ENCODE results near the gene TRIM54.

TRIM54 gene

DNA sequence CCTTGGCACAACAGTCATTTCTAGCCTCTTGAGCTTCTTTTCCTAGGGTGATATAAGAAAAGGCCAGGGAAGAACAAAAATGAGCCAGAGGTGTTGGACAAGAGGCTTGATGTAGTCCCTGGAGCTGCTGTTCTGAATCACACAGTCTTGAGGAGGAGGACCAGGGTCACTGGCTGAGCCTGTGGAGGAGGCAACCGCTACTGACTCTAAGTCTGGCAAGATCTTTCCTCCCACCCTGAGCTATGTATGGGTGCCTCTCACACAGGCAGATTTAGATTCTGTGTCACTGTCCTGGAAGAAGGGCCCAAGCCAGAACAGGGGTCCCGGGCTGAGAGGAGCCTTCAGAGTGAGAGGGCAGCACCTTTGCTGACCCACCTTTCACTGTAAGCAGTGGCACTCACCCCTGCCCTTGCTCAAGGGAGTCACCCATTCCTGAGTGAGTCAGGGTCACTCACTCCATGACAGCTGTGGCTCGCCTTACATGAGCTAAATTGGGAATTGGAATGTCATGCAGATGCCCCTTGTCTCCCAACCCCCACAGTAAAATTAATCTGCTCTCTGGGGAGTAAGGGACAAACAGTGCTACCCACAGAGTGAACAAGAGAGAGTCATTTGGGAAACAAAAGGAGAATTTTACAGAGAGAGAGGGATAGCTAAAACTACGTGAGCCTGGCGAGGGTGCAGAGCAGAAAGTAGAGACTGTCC is at the start of gene TRIM54:
Gene TRIM54 (plus strand): TSS at position 575 of the 705 bp plus-strand sequence. CDS start 303 bp downstream, outside the sequence.
- no peak for DNase-seq (ENCODE audit: extremely low read depth in 1 of 2, low read depth in 1 of 2)

GRCh38 chr2:27233341-27233740 is 48.9 kb upstream of the TRIM54 start:
- no peak for DNase-seq (ENCODE audit: extremely low read depth in 1 of 2, low read depth in 1 of 2)

GRCh38 chr2:27236136-27236535 is 46.1 kb upstream of the TRIM54 start:
- DNase-seq (ENCODE audit: extremely low read depth in 1 of 2, low read depth in 1 of 2), result no peak

DNA sequence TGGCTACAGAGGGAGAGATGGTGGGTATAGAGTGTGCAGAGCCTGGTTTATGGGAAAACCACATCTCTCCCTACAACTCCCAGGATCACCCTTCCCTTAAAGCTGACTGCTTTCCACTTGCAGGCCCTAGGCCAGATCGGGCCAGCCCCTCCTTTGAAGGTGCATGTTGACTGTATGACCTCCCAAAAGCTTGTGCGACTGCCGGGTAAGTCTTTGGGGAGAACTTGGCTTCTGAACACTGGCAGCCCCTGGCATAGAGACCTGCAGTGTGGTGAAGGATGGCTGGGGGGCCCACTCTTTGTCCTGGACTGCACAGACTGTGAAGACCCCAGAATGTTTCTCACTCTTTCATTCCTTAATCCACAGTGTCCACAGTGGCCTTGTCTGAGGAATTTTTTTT is 45.6 kb upstream of the TRIM54 start:
- no peak for DNase-seq (ENCODE audit: extremely low read depth in 1 of 2, low read depth in 1 of 2)

DNA sequence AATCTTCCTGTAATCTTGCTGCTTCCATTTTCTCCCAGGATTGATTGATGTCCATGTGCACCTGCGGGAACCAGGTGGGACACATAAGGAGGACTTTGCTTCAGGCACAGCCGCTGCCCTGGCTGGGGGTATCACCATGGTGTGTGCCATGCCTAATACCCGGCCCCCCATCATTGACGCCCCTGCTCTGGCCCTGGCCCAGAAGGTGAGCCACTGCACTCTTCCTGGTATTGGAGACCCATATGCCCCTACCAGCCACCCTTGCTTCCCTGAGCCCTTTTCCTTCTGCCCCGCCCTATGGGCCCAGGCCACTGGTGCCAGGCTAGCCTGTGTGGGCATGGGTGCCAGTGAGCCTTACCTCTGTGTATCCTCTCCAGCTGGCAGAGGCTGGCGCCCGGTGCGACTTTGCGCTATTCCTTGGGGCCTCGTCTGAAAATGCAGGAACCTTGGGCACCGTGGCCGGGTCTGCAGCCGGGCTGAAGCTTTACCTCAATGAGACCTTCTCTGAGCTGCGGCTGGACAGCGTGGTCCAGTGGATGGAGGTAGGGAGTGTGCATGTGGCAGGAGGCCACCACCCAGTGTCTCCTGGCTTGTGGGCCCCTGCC is 44.8 kb upstream of the TRIM54 start:
- DNase-seq (ENCODE audit: extremely low read depth in 1 of 2, low read depth in 1 of 2), result no peak

DNA sequence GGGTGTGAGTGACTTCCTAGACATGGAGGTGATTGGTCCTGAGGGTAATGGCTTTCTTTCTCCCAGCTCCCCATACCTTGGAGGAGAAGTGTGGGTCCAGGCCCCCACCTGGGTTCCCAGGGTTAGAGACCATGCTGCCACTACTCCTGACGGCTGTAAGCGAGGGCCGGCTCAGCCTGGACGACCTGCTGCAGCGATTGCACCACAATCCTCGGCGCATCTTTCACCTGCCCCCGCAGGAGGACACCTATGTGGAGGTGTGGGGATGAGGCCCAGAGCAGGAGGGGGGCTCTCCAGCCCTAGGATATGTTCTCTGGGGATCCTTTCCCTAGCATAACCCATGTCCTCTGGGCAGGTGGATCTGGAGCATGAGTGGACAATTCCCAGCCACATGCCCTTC is 43.3 kb upstream of the TRIM54 start:
- no peak for DNase-seq (ENCODE audit: extremely low read depth in 1 of 2, low read depth in 1 of 2)

DNA sequence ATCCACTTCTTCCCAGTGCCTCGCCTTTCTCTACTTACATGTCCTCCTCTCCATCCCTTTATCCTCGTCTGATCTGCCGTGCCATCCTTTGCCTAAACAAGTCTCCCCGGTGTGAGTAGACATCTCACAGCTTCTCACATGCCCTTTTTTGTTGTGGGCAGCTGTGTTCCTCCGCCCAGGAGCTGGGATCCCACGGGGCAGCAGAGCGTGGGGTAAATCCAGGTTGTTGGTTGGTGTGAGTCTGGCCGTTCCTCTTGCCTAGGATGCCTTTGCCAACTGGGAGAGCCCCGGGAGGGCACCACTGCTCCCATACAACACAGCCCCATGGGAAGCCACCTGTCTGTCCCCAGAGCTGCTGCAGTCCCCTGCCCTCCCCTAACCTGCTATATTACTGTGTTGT is 41.8 kb upstream of the TRIM54 start:
- DNase-seq (ENCODE audit: extremely low read depth in 1 of 2, low read depth in 1 of 2), result no peak

DNA sequence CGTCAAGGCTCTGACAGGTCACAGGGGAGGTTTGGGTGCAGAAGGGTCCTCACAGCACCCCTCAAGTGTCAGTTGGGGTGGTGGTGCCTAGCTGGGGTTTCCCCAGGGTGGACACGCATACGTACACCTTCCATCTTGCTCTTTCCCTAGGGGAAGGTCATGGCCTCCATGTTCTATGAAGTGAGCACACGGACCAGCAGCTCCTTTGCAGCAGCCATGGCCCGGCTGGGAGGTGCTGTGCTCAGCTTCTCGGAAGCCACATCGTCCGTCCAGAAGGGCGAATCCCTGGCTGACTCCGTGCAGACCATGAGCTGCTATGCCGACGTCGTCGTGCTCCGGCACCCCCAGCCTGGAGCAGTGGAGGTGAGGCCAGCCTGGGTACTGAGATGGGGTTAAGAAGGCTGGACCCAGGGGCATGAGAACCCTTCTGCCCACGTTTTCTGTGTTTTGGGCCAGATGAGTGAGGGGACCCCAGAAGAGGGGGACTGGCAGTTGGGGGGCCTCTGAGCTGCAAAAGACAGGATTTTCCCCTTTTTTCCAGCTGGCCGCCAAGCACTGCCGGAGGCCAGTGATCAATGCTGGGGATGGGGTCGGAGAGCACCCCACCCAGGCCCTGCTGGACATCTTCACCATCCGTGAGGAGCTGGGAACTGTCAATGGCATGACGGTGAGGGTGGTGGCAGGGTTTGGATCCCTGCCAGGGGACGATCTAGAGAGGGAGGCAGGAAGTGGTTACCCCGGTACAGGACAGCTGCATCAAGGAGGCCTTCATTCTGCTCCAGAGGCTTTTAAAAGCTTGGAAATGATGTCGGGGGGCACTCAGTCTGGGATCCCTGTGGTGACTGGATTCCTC is 40.2 kb upstream of the TRIM54 start:
- DNase-seq (ENCODE audit: extremely low read depth in 1 of 2, low read depth in 1 of 2), result no peak

- no peak for DNase-seq (ENCODE audit: extremely low read depth in 1 of 2, low read depth in 1 of 2)
These were observed 39.6 kb upstream of the TRIM54 start for GRCh38 chr2:27242614-27242951.

DNA sequence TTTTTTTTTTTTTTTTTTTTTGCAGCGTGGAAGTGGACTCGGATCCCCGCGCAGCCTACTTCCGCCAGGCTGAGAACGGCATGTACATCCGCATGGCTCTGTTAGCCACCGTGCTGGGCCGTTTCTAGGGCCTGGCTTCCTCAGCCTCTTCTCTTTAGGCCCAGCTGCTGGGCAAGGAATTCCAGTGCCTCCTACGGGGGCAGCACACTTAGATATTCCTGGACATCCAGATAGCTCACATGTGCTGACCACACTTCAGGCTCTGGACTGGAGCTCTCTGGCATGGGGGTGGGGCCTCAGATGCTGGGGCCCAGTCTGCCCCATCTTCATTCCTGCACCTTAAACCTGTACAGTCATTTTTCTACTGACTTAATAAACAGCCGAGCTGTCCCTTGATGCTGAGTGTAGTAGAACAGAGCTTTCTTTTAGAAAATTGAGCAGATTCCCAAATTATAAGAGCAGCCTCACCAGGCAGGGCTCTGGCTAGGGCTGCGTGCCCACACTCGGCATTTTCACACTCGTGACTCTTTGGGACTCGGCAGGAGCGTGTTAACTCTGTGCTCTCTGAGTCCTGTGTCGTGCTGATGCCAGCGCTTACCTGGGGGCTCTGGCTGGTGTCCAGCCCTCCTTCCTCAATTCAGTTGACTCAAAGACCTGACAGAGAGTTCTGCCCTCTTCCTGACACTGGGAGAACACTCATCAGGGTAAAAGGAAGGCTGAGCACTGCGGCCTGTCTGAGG is 38.7 kb upstream of the TRIM54 start:
- no peak for DNase-seq (ENCODE audit: extremely low read depth in 1 of 2, low read depth in 1 of 2)

DNA sequence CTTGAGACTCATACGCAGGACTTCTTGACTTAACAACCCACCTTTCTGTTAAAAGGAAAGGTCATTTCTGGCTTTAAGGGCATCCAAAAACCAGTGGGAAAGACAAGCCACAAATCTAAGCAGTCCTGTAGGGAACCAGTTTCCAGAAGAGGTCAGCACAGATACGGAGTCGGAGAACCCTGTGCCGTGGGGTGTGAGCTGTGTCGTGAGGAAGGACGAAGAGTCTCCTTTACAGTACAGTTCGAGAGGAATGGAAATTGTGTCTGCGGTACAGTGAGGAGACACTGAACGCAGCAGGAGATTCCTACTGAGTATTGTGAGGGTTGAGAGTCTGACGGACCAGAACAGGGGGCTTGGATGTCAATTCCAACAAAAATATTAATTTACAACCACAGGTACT is 37.1 kb upstream of the TRIM54 start:
- no peak for DNase-seq (ENCODE audit: extremely low read depth in 1 of 2, low read depth in 1 of 2)

DNA sequence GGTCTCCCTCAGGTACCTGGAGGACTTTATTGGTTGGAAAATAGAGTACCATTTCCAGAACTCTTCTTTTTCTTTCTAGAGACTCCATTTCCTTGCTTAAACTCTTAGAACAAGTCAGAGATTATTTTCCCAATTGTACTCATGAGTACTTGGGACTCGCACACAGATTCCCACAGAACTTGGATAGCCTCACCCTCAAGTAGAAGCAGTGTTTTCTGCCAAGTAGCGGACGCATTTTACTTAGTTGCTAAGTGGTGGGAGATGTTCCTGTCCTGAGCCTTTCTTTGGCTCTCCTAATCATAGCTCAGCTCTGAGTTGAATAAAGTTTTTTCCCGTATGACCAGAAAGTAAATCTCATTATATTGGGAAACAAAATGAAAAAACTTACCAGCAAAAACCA is 36.6 kb upstream of the TRIM54 start:
- DNase-seq (ENCODE audit: extremely low read depth in 1 of 2, low read depth in 1 of 2), result no peak

DNA sequence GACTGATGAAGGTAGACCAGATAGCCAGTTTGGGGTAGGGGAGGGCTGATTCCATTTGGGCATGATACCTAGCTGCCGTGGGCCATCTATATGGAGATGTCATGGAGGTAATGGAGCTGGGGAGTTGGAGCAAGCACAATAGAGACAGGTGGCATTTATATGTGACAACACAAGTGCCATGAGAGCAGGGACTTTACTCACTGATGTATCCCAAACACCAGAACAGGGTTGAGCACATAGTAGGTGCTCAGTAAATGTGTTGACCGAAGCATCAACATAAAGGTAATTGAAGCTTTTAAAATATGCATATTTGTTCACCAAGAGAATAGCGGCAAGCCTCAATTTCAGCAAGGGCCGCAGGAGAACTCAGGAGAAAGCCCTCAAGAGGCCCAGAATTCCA is 34.3 kb upstream of the TRIM54 start:
- DNase-seq (ENCODE audit: extremely low read depth in 1 of 2, low read depth in 1 of 2), result no peak

DNA sequence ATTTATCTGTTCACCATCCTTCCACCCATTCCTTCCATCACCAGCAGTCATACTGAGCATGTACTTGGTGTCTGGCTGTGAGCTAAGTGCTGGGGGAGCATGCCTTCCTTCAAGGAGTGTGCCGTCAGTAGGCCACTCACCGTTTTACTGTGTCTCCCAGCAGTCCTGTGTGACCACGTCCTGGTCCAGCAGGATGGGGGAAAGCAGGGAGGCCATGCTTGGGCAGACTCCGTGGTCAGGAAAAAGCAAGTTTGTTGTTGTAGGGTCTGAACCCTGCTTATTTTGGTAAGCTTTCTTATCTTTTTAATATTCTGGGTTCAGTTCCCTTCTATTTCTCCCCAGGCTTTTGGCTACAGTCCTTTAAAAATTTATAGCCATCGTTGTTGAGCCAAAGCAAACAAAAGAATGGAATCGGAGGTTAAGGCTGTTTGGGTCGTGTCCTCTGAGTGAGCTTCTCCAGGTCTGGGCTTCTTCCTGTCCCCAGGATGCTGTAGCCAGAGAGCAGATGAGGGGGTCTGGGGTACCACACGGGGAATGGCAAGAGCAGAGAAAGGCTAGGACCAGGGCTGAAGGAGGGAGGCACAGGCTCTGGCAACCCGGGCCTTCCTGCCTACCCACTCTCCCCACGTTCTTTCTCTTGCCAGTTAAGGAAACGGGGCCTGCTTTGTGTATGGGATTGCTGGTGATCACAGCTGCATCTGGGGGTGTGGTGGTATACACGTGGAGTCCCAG is 32.9 kb upstream of the TRIM54 start:
- no peak for DNase-seq (ENCODE audit: extremely low read depth in 1 of 2, low read depth in 1 of 2)

- DNase-seq (ENCODE audit: extremely low read depth in 1 of 2, low read depth in 1 of 2), result peak; percentile 16 to 24
These were observed 32.2 kb upstream of the TRIM54 start for GRCh38 chr2:27249891-27250651.

DNA sequence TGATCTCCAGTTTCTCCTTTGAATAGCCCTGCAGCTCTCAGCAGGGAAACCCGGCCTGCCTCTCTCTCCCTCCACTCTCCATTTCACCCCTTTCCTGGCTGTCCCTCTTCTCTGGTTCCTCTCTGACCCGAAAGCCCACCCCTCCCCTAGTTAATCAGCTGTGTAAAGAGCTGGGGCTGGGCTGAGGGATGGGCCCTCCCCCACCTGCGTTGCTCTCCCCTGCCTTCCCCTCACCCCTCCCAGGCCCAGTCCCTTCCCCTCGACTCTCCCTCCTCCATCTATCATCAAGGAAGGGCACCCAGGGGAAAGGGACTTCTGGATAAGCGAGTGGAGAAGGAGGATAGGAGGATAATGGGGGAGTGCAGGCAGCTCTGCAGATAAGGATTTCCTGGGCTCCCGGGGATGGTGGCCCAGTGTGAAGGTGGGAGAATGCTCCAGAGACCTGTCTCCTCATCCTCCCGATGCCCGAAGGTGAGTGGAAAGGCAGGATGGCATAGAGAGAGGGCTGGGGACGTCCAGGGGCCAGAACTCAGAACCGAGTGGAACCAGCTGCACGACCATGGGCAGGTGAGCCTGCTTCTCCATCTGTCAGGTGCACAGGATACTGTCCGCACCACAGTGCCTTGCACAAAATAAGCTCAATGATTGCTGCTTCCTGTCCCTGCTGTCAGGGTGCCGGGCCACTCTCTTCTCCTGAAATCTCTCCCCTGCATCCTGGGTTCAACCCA is 31.4 kb upstream of the TRIM54 start:
- DNase-seq (ENCODE audit: extremely low read depth in 1 of 2, low read depth in 1 of 2), result no peak

GRCh38 chr2:27251766-27252165 is 30.5 kb upstream of the TRIM54 start:
- DNase-seq (ENCODE audit: extremely low read depth in 1 of 2, low read depth in 1 of 2), result no peak

- DNase-seq (ENCODE audit: extremely low read depth in 1 of 2, low read depth in 1 of 2), result no peak
These were observed 27.0 kb upstream of the TRIM54 start for GRCh38 chr2:27255187-27255586.

DNA sequence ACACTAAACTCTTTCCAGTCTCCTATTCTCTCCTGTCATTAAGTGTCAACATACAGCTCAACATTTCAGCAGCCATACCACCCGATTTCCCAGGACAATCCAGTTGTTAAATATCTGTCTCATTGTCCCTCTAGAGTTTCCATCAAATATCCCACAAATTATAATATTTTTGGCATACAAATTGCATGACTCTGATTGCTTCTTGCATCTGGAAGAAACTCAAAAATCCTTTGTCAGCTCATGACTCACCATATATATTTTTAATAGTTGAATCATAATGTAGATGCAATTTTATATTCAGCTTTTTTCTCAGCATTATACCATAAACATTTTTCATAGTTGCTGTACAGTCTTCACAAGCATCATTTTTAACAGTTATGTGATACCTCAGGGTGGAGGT is 26.6 kb upstream of the TRIM54 start:
- DNase-seq (ENCODE audit: extremely low read depth in 1 of 2, low read depth in 1 of 2), result no peak
